Measurements from ENCODE around the gene EMP3.
"Not testable (repeated sequence)": the region's sequence is repeated elsewhere in the genome, so short reads cannot be mapped to it uniquely, and the experiment has no call there.

EMP3 gene

DNA sequence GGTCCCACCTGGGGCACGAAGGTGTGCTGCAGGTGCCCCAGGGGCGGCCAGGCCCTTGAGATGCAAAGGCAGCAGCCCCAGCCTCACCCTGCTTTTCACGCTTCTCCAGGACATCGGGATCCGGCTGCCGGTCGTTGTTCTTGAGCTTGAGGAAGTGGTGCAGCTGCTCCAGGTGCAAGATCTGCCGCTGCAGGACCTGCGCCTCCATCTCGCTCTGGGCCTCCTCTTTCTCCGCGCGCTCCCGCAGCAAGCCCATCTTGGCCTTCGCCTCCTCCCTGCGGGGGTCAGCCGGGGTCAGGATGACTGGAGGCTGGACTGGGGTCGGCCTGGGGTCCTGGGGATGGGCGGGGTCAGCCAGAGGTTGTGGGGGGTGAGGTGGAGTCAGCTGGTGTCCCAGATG lies 21.5 kb upstream of the EMP3 start:
- Mint-ChIP-seq H3K9me3 (ENCODE audit: low read depth) (no peaks in the 10 kb centered on the region), H3K27me3 (no peaks in the 10 kb centered on the region), H3K36me3 (no peaks in the 10 kb centered on the region), H3K27ac (no peak overlapping the region), H3K4me3 (no peak overlapping the region), H3K4me1 (ENCODE audit: low read depth) (no peaks in the 10 kb centered on the region)

DNA sequence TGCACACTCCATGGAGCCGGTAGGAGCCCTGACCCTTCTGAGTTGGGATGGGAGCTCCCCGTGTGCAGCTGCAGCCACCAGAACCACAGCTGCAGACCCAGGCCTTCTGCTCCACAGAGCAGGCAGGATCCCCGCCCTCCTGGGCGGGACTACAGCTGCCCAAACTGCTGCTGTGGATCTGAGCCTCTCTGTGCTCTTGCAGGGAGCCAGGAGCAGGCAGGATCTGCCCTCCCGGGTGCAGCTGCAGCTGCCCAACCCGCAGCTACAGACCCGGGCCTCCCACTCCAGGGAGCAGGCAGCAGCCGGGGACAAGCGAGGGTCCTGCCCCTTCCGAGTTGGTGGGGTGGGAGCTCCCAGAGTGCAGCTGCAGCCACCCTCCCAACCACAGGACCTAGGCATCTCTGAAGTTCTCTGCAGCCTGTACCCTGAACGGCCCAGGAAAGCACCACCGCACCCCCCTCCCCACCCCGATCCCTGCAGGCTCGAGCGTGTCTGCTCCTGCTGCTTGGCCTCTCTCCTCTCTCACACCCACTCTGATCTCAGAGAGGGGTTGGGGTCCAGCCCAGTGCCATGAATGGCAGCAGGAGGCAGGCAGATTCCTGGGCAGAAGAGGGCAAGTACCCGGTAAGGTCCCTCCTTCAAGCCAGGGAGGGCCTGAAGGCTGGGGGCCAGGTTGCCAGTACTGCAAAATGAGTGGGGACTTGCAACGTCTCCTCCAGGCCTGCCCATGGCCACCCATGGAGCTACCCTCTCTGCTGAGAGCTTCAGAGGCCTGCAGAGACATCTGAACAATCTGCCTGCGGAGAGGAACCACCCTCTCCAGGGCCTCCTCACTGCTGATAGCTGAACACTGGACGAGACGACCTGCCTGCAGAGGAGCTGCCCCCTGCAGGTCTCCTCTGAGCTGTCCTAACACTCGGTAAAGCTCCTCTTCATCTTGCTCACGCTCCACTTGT lies 16.4 kb upstream of the EMP3 start:
- no peak overlapping the region for H3K4me3 Mint-ChIP-seq
- no peak overlapping the region for H3K27ac Mint-ChIP-seq
- no peaks in the 10 kb centered on the region for H3K4me1 Mint-ChIP-seq (ENCODE audit: low read depth)
- no peaks in the 10 kb centered on the region for H3K9me3 Mint-ChIP-seq (ENCODE audit: low read depth)
- no peaks in the 10 kb centered on the region for H3K36me3 Mint-ChIP-seq
- H3K27me3 Mint-ChIP-seq: no peaks in the 10 kb centered on the region

DNA sequence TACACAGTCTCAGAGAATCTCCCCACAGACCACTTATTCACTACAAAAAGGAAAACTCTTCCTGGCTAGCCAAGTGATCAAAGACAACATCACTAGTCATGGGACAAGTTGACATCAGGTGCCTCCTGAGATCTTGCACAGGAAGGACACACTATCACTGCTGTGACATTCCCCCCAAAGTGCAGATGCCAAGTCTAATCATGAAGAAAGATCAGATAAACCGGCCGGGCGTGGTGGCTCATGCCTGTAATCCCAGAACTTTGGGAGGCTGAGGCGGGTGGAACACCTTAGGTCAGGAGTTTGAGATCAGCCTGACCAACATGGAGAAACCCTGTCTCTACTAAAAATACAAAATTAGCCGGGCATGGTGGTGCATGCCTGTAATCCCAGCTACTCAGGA lies 15.6 kb upstream of the EMP3 start:
- H3K27me3 Mint-ChIP-seq; H3K9me3 Mint-ChIP-seq (ENCODE audit: low read depth); H3K27ac Mint-ChIP-seq; H3K36me3 Mint-ChIP-seq; H3K4me1 Mint-ChIP-seq (ENCODE audit: low read depth); H3K4me3 Mint-ChIP-seq: not testable (repeated sequence)

DNA sequence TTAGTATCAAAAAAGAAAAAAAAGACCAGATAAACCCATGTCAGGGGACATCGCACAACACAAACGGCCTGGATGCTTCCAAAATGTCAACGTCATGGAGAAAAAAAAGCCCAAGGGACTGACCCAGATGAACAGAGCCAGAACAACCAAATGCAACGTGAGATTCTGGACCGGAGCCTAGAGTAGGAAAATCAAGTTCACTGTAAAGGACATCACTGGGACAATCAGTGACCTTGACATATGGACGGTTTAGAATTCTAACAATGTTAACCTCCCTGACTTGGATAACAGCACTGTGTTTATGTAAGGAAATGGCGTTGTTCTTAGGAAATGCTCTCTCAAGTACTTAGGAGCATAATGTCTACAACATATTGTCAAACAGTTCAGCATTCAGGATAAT lies 15.1 kb upstream of the EMP3 start:
- H3K4me3 Mint-ChIP-seq: no peak overlapping the region
- no peaks in the 10 kb centered on the region for H3K9me3 Mint-ChIP-seq (ENCODE audit: low read depth)
- no peaks in the 10 kb centered on the region for H3K36me3 Mint-ChIP-seq
- no peaks in the 10 kb centered on the region for H3K4me1 Mint-ChIP-seq (ENCODE audit: low read depth)
- no peaks in the 10 kb centered on the region for H3K27me3 Mint-ChIP-seq
- H3K27ac Mint-ChIP-seq: no peak overlapping the region

DNA sequence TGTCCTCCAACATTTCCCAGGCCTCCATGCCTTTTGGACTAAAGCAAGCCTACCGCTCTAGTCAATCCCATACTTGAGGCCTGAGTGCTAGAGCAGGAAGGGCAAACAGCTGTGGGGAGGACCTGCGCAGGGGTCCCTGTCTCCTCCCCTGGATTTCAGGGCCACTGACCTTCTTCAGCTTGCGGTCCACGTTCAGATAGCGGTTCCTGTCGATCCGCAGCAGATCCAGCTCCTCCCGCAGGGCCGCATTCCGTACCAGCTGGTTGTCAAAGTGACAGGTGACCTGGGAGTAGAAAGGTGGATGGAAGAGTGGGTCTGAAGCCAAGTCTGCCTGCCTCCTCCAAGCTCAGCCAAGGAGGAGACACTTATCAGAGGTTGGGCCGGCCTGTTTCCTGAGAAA lies 14.0 kb upstream of the EMP3 start:
- H3K9me3 Mint-ChIP-seq (ENCODE audit: low read depth): no peaks in the 10 kb centered on the region

DNA sequence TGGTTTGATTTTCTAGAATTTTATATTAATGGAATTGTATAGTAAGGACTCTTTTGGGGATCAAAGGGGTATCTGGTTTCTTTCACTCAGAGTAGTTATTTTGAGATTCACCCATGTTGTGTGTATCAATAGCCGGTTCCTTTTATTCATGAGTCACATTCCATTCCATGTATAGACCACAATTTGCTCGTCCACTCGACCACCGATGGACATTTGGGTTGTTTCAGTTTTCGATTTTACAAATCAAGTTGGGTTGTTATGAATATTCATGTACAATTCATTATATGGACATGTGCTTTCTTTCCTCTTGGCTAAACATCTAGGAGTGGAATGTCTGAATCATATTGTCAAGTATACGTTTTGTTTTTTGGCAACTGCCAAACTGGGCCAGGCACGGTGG lies 9.6 kb upstream of the EMP3 start:
- H3K36me3 Mint-ChIP-seq: no peaks in the 10 kb centered on the region
- peaks cover 10% of the 10 kb centered on the region for H3K4me1 Mint-ChIP-seq (ENCODE audit: low read depth)
- no peak overlapping the region for H3K27ac Mint-ChIP-seq
- no peaks in the 10 kb centered on the region for H3K27me3 Mint-ChIP-seq
- H3K4me3 Mint-ChIP-seq: no peak overlapping the region
- H3K9me3 Mint-ChIP-seq (ENCODE audit: low read depth): no peaks in the 10 kb centered on the region

More for the DNA sequence above, 14.0 kb upstream of the EMP3 start:
- H3K36me3 Mint-ChIP-seq: no peaks in the 10 kb centered on the region
- H3K27me3 Mint-ChIP-seq: no peaks in the 10 kb centered on the region
- H3K4me1 Mint-ChIP-seq (ENCODE audit: low read depth): no peaks in the 10 kb centered on the region
- H3K27ac Mint-ChIP-seq: no peak overlapping the region
- H3K4me3 Mint-ChIP-seq: no peak overlapping the region

DNA sequence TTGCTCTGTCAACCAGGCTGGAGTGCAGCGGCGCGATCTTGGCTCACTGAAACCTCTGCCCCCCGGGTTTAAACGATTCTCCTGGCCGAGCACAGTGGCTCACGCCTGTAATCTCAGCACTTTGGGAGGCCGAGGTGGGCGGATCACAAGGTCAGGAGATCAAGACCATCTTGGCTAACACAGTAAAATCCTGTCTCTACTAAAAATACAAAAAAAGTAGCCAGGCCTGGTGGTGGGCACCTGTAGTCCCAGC lies 7.7 kb upstream of the EMP3 start:
- H3K4me3 Mint-ChIP-seq; H3K36me3 Mint-ChIP-seq; H3K9me3 Mint-ChIP-seq (ENCODE audit: low read depth); H3K27ac Mint-ChIP-seq; H3K27me3 Mint-ChIP-seq: not testable (repeated sequence)
- peaks cover 25% of the 10 kb centered on the region for H3K4me1 Mint-ChIP-seq (ENCODE audit: low read depth)

DNA sequence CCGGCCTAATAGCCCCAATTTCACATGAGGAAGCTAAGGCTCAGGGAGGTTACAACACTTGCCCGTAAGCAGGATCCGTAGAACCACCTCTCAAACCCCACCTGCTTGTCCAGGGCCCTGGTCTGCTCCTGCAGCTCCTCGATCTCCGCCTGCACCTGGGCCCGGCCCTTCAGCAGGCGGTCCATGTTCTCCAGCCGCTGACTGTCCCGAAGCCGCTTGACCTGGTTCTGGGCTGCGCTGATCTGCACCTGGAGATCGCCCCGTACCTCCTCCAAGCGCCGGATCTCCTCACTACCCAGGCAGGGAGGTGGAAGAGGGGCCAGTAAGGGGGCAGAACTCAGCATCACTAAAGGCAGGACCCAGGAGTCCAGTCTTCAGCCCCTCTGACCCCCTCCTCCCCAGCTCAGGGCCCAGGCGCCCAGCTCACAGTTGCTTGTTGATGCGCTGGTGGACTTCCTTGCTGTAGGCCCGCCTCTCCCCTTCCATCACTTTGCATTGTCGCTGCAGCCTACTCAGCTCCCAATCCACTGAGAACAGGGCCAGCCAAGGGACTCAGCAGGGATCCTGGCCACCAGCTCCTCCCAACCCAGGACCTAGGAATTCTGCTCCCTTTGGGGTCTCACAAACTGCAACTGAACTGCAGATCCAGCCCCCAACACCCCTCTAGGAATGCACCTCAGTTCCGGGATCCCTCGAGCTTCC lies 6.9 kb upstream of the EMP3 start:
- Mint-ChIP-seq H3K27me3 (no peaks in the 10 kb centered on the region), H3K9me3 (ENCODE audit: low read depth) (no peaks in the 10 kb centered on the region), H3K27ac (no peak overlapping the region), H3K4me3 (no peak overlapping the region), H3K36me3 (no peaks in the 10 kb centered on the region), H3K4me1 (ENCODE audit: low read depth) (peaks cover 32% of the 10 kb centered on the region)

DNA sequence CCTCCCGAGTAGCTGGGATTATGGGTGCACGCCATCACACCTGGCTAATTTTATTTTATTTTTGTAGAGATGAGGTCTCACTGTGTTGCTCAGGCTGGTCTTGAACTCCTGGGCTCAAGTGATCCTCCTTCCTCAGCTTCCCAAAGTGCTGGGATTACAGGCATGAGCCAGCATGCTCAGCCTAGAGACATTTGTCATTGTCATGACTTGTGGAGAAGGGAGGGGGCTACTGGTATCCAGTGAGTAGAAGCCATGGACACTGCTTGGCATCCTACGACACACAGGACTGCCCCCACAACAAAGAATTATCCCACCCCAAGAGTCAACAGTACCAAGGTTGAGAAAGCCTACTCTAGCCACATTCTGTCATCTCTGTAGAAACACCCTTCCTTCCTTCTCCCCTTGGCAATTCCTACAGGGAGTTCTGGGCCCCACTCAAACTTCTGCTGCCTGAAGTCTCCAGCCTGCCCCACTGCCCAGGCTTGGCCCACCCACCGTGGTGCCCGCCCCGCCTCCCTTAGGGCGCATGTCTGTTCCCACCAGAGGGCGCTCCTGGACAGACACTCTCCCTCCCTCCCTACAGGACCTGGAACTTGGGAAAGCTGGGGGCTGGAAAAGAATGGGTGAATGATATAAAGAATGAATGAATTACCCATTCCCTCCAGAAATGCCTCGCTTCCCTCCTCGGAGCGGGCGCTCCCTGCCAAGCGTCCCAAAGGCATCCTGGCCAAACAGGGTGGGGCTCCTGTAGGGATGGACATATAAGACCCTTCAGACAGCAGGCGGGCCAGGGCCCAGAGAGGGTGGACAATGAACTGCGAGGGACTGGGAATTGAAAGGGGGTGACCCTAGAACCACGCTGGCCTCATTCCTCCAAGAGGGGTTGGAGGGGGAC lies 5.5 kb upstream of the EMP3 start:
- Mint-ChIP-seq H3K9me3 (ENCODE audit: low read depth) (no peaks in the 10 kb centered on the region), H3K27me3 (no peaks in the 10 kb centered on the region), H3K4me1 (ENCODE audit: low read depth) (peaks cover 46% of the 10 kb centered on the region), H3K27ac (no peak overlapping the region), H3K4me3 (peak overlapping the region; percentile 32), H3K36me3 (no peaks in the 10 kb centered on the region)

DNA sequence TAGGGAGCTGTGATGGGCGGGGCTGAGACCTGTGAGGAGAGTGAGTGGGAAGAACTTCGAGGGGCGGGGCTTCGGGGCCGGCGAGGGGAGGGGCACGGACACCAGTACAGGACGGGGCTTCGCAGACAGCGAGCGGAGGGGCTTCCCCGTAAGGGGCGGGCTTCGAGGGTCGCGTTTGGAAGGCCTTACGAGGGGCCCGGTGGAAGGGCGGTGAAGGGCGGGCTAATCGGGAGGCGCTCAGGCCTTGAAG lies 4.1 kb upstream of the EMP3 start:
- Mint-ChIP-seq H3K4me1 (ENCODE audit: low read depth) (peaks cover 55% of the 10 kb centered on the region), H3K36me3 (no peaks in the 10 kb centered on the region), H3K4me3 (peak overlapping the region; percentile 88), H3K27me3 (no peaks in the 10 kb centered on the region), H3K27ac (peak overlapping the region; percentile 96), H3K9me3 (ENCODE audit: low read depth) (no peaks in the 10 kb centered on the region)

DNA sequence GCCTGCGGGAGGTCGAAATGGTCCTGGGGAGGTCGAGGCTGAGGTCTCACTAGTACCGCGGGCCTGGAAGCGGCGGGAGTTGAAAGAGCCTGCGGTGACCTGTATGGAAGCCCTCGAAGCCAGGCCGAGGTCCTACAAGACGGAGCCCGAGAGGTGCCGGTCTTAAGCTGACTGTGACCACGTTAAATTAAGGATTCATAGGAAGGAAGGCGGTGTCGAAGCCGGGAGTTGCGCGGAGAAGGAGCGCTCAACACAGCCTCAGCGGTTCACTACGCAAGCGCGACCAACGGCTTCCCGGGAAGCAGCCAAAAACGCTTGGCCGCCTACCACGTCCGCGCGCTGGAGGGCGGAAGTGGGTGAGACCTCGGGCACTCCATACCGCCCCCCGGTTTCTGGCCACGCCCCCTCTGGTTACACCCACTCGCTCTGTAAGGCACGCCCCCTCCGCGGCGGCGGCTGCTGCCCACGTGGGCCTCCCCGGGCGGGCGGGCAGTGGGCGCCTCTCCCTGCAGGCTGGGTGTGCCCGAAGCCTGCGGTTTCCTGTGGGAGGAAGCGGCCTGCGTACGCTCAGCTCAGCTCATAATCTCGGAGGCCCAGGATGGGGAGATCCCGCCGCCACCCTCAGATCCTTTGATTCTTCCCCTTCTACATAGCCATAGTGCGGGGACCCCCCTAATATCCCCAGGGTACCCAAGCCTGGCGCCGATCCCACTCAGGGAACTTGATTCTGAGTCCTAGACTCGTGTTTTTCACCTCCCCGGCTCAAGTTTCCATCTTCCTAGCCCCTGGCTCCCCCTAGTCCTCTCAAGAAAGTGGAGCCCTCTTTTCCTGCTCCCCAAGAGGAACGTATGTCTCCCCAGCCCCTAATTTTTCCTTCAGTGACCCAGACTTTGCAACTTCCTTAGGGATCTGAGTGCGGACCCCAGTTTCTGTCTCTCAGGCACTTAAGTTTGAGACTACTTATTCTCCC lies 3.4 kb upstream of the EMP3 start:
- H3K9me3 Mint-ChIP-seq (ENCODE audit: low read depth): no peaks in the 10 kb centered on the region
- peak overlapping the region; percentile 88 for H3K4me3 Mint-ChIP-seq
- no peaks in the 10 kb centered on the region for H3K36me3 Mint-ChIP-seq
- peaks cover 58% of the 10 kb centered on the region for H3K4me1 Mint-ChIP-seq (ENCODE audit: low read depth)
- no peaks in the 10 kb centered on the region for H3K27me3 Mint-ChIP-seq
- H3K27ac Mint-ChIP-seq: peak overlapping the region; percentile 96

DNA sequence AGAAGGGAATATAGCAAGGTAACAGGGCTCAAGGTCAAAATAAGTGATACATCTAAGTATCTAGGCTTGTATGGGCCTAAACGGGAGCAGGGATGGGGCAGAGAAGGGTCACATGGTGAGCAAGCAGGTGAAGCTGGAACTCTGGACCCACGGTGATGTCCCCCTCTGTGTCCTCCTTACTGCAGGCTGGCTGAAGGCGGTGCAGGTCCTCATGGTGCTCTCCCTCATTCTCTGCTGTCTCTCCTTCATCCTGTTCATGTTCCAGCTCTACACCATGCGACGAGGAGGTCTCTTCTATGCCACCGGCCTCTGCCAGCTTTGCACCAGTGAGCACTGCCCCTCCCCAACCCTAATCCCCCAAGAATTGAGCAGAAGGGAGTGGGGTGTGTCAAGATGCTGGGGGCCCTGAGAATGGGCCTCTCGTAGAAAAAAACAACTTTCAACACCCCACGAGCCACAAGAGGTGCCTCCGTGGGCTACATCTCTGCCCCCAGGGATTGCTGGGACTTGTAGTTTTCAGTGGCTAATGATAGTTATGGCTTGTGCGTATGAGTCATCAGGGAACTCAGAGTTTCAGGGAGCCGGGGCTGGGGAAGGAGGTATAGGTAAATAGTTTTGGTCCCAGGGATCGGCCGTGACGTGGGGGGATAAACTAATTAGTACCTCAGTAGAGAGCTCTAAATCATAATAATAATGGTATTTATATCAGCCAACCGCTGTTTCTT lies 4.0 kb downstream of the EMP3 start:
- H3K4me1 Mint-ChIP-seq (ENCODE audit: low read depth): peaks cover 74% of the 10 kb centered on the region
- no peaks in the 10 kb centered on the region for H3K9me3 Mint-ChIP-seq (ENCODE audit: low read depth)
- peak overlapping the region; percentile 92 for H3K27ac Mint-ChIP-seq
- peaks cover 5% of the 10 kb centered on the region for H3K36me3 Mint-ChIP-seq
- H3K27me3 Mint-ChIP-seq: no peaks in the 10 kb centered on the region
- H3K4me3 Mint-ChIP-seq: peak overlapping the region; percentile 87

DNA sequence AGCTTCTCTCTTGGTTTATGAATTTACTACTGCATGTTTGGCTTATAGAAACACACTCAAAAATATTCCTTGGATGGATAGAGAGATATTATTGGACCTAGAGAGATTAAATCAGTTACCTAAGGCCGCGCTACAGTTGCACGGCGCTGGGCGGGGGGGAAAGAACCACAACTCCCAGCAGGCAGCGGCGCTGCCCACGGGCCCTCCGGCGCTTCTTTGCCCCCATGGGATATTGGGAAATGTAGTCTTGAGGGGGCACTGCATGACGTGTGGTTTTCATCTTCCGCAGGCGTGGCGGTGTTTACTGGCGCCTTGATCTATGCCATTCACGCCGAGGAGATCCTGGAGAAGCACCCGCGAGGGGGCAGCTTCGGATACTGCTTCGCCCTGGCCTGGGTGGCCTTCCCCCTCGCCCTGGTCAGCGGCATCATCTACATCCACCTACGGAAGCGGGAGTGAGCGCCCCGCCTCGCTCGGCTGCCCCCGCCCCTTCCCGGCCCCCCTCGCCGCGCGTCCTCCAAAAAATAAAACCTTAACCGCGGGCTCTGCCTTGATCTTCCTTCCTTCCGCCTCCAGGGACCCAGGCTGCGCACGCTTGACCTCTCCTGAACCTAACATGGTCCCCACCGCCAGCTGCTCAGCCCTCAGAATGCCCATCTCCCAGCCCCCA lies 4.8 kb downstream of the EMP3 start:
- H3K4me3 Mint-ChIP-seq: peak overlapping the region; percentile 87
- H3K4me1 Mint-ChIP-seq (ENCODE audit: low read depth): peaks cover 73% of the 10 kb centered on the region
- peaks cover 5% of the 10 kb centered on the region for H3K36me3 Mint-ChIP-seq
- no peaks in the 10 kb centered on the region for H3K9me3 Mint-ChIP-seq (ENCODE audit: low read depth)
- H3K27ac Mint-ChIP-seq: peak overlapping the region; percentile 92
- H3K27me3 Mint-ChIP-seq: no peaks in the 10 kb centered on the region

DNA sequence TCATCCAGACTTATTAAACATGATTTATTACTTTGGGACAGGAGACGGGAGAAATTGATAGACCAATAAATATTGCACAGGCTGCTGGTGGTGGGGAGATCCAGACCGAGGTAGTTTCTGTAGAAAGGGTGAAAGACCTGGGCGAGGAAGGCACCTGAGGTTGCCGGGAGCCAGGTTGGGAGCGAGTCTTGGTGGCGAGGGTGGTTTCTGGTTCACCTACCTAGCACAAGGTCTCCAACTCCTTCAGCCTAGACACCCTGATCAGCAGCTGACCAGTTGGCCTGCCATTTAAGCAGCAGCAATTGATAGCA lies 7.0 kb downstream of the EMP3 start:
- peak overlapping the region; percentile 93 for H3K27ac Mint-ChIP-seq
- peak overlapping the region; percentile 95 for H3K4me3 Mint-ChIP-seq
- H3K9me3 Mint-ChIP-seq (ENCODE audit: low read depth): no peaks in the 10 kb centered on the region
- H3K27me3 Mint-ChIP-seq: no peaks in the 10 kb centered on the region
- H3K36me3 Mint-ChIP-seq: peaks cover 5% of the 10 kb centered on the region
- H3K4me1 Mint-ChIP-seq (ENCODE audit: low read depth): peaks cover 60% of the 10 kb centered on the region
